SK-N-SH (cell line): Measurements from ENCODE around the gene MPV17. TPM values are rescaled to one million over a fixed set of nuclear protein-coding genes. Genes with fewer than 3 reads are reported as not detected.

Experiments used
- CTCF ChIA-PET: fragments of 300-600, 350-600 bp; formaldehyde crosslinking; extraction: SDS; loops from one replicate; lab custom pipeline; 2021; lab: Yijun Ruan, JAX
- POLR2A ChIA-PET: fragments of 350-600 bp; sonication (Branson Sonifier 250); formaldehyde crosslinking; extraction: SDS; loops from one replicate; lab custom pipeline; 2020; ENCODE audit warnings: antibody characterized with exemption, inconsistent platforms; lab: Yijun Ruan, JAX
- DNase-seq: peaks from one replicate; pipeline ENCODE4 v3.0.0; 2012
- H2AFZ ChIP-seq: fragments of 200-600 bp; sonication (generic); 2 replicates; pipeline ENCODE4 v1.8.1; 2016; ENCODE audit warnings: antibody characterized with exemption, mild to moderate bottlenecking, low read depth
- H3F3A ChIP-seq: fragments of 200-600 bp; sonication (generic); replicated peaks from 2 replicates; pipeline ENCODE3; 2016; ENCODE audit warnings: antibody characterized with exemption, mild to moderate bottlenecking; ENCODE audit not compliant: insufficient read depth
- H3K27ac ChIP-seq, 2 experiments: fragments of 200-500 bp in 1 of 2; fragments of 200-600 bp in 1 of 2; sonication (Bioruptor generic) in 1 of 2; sonication (generic), shearing (Covaris generic) in 1 of 2; 2 replicates each; pipeline versions ENCODE4 v1.5.1 to v1.6.1; 2014 to 2016; ENCODE audit warnings: low read depth in 2 of 2, inconsistent platforms in 1 of 2, low read length in 1 of 2, mild to moderate bottlenecking in 1 of 2, mixed read lengths in 1 of 2
- H3K27me3 ChIP-seq: fragments of 200-600 bp; sonication (generic), shearing (Covaris generic); 2 replicates; pipeline ENCODE4 v1.6.1; 2016; ENCODE audit warnings: mixed run types; ENCODE audit not compliant: insufficient read depth
- H3K36me3 ChIP-seq, 2 experiments: fragments of 200-500 bp in 1 of 2; fragments of 200-600 bp in 1 of 2; sonication (Bioruptor generic) in 1 of 2; sonication (generic) in 1 of 2; replicated peaks in 1 of 2; 2 replicates each; pipeline versions ENCODE3 to v1.5.1; 2014 to 2016; ENCODE audit warnings: low read length in 1 of 2, mild to moderate bottlenecking in 1 of 2; ENCODE audit not compliant: insufficient read depth in 2 of 2, control insufficient read depth in 1 of 2
- H3K4me1 ChIP-seq, 2 experiments: fragments of 200-500 bp in 1 of 2; fragments of 200-600 bp in 1 of 2; sonication (Bioruptor generic) in 1 of 2; sonication (generic), shearing (Covaris generic) in 1 of 2; 2 replicates each; pipeline versions ENCODE4 v1.5.1 to v1.6.1; 2014 to 2016; ENCODE audit warnings: low read depth in 1 of 2, low read length in 1 of 2, mixed run types in 1 of 2; ENCODE audit not compliant: insufficient read depth in 2 of 2, control insufficient read depth in 1 of 2
- H3K4me2 ChIP-seq: fragments of 200-600 bp; sonication (generic), shearing (Covaris generic); 2 replicates; pipeline ENCODE4 v1.6.1; 2017; ENCODE audit warnings: mixed run types
- H3K4me3 ChIP-seq, 2 experiments: fragments of 200-500 bp in 1 of 2; fragments of 200-600 bp in 1 of 2; sonication (Bioruptor generic) in 1 of 2; sonication (generic), shearing (Covaris generic) in 1 of 2; 2 replicates each; pipeline versions ENCODE4 v1.5.1 to v1.8.1; 2014 to 2016; ENCODE audit warnings: low read depth in 2 of 2, inconsistent platforms in 1 of 2, low read length in 1 of 2, mild to moderate bottlenecking in 1 of 2, mixed read lengths in 1 of 2, moderate library complexity in 1 of 2
- H3K79me2 ChIP-seq: fragments of 200-600 bp; sonication (generic); 2 replicates; pipeline ENCODE4 v1.8.1; 2017; ENCODE audit warnings: mild to moderate bottlenecking; ENCODE audit not compliant: insufficient read depth
- H3K9ac ChIP-seq: fragments of 200-600 bp; sonication (generic); 2 replicates; pipeline ENCODE4 v1.6.1; 2017; ENCODE audit warnings: mixed run types
- H3K9me2 ChIP-seq: fragments of 200-600 bp; sonication (generic); 2 replicates; pipeline ENCODE4 v1.6.1; 2017; ENCODE audit warnings: mixed run types
- H3K9me3 ChIP-seq: fragments of 200-600 bp; sonication (generic); 2 replicates; pipeline ENCODE4 v1.6.1; 2017; ENCODE audit warnings: mixed run types, mild to moderate bottlenecking, moderate library complexity
- H4K20me1 ChIP-seq: fragments of 200-600 bp; sonication (generic); 2 replicates; pipeline ENCODE4 v1.6.1; 2017; ENCODE audit warnings: mild to moderate bottlenecking, mixed run types; ENCODE audit not compliant: insufficient read depth
- CTCF ChIP-seq: fragments of 200-600 bp; sonication (generic); IDR thresholded peaks from 2 replicates; pipeline ENCODE4 v1.6.1; 2017; ENCODE audit warnings: antibody characterized with exemption, mild to moderate bottlenecking, moderate library complexity
- ELF1 ChIP-seq: IDR thresholded peaks from 2 replicates; pipeline ENCODE4 v1.4.0; 2012
- EP300 ChIP-seq, 2 experiments: IDR thresholded peaks; 2 replicates each; pipeline versions ENCODE4 v1.4.0 to v1.6.1; 2012; ENCODE audit warnings: borderline replicate concordance in 1 of 2, low read depth in 1 of 2, low read length in 1 of 2
- EZH2phosphoT487 ChIP-seq: fragments of 200-600 bp; sonication (generic); IDR thresholded peaks from 2 replicates; pipeline ENCODE4 v1.6.1; 2017; ENCODE audit warnings: low read depth, mixed run types, mild to moderate bottlenecking, antibody characterized with exemption, moderate library complexity, borderline replicate concordance
- FOSL2 ChIP-seq: IDR thresholded peaks from 2 replicates; pipeline ENCODE4 v1.4.0; 2012; ENCODE audit warnings: low read depth, mild to moderate bottlenecking, moderate library complexity, borderline replicate concordance
- FOXJ3 ChIP-seq: sonication (generic); formaldehyde crosslinking; IDR thresholded peaks from 2 replicates; pipeline ENCODE4 v1.5.1; 2020; ENCODE audit warnings: mild to moderate bottlenecking, missing genetic modification reagents
- JUND ChIP-seq: IDR thresholded peaks from 2 replicates; pipeline ENCODE4 v1.4.0; 2012
- MXI1 ChIP-seq: IDR thresholded peaks from 2 replicates; pipeline ENCODE4 v1.6.1; 2012; ENCODE audit warnings: mild to moderate bottlenecking, low read depth, low read length, improper control_type of control experiment
- RAD21 ChIP-seq: IDR thresholded peaks from 2 replicates; pipeline ENCODE4 v1.6.1; 2012; ENCODE audit warnings: mild to moderate bottlenecking, low read length
- REST ChIP-seq: IDR thresholded peaks from 2 replicates; pipeline ENCODE4 v1.6.1; 2012; ENCODE audit warnings: mild to moderate bottlenecking, low read depth, low read length, moderate library complexity
- SIN3A ChIP-seq: IDR thresholded peaks from 2 replicates; pipeline ENCODE4 v1.6.1; 2012; ENCODE audit warnings: low read depth, mild to moderate bottlenecking, low read length, moderate library complexity, borderline replicate concordance
- TAF1 ChIP-seq: IDR thresholded peaks from 2 replicates; pipeline ENCODE4 v1.6.1; 2012; ENCODE audit warnings: low read depth, mild to moderate bottlenecking, low read length, moderate library complexity, borderline replicate concordance
- TCF12 ChIP-seq: IDR thresholded peaks from 2 replicates; pipeline ENCODE4 v1.4.0; 2012
- TEAD4 ChIP-seq: IDR thresholded peaks from 2 replicates; pipeline ENCODE4 v1.4.0; 2012; ENCODE audit warnings: mild to moderate bottlenecking, borderline replicate concordance; ENCODE audit not compliant: insufficient read depth
- USF1 ChIP-seq: IDR thresholded peaks from 2 replicates; pipeline ENCODE4 v1.4.0; 2012; ENCODE audit warnings: low read depth, borderline replicate concordance
- WGBS: methylation state at CpG from one replicate; pipeline ENCODE4 v1.1.6; 2017; ENCODE audit warnings: low lambda C conversion rate; 5-methylcytosine and 5-hydroxymethylcytosine counted together
- polyA plus RNA-seq, 3 experiments: library from polyadenylated mRNA; depleted of rRNA; stranded (reverse); fragments of >200 nt; gene quantifications; 2 replicates each; pipeline ENCODE4 v1.2.3, GENCODE V29; 2012
- TF ChIP-seq, protein P1 (sequence below): IDR thresholded peaks from 2 replicates; pipeline ENCODE4 v1.4.0; 2012; ENCODE audit warnings: low read depth
- TF ChIP-seq, protein P2 (sequence below): fragments of 150-350 bp; IDR thresholded peaks from 2 replicates; pipeline ENCODE4 v1.6.1; 2016; ENCODE audit warnings: mild to moderate bottlenecking, low read depth, low read length
- TF ChIP-seq, protein P3 (sequence below): fragments of 150-350 bp; IDR thresholded peaks from 2 replicates; pipeline ENCODE4 v1.6.1; 2017; ENCODE audit warnings: antibody characterized with exemption, low read length, low read depth, borderline replicate concordance

MPV17 gene
- polyA plus RNA-seq, 1 of the 3 experiments (the other 2 are of a cell fraction) = 255 TPM

- 85% methylated on average over 7 of the region's 7 CpGs for whole genome bisulfite sequencing
- no peak for DNase-seq
- Histone ChIP-seq H4K20me1 (peaks cover 4% of the 10 kb centered on the region; the same call in 1 of the 2 replicates), H3K9me2 (no peaks in the 10 kb centered on the region), H2AFZ (no peak overlapping the region), H3K27ac (peak overlapping the region in 1 of 2 experiments; percentile 46; a peak in 1 of 4 replicates), H3K4me3 (no peak overlapping the region; a peak in 1 of 4 replicates), H3K27me3 (no peaks in the 10 kb centered on the region), H3K9ac (no peak overlapping the region; the same call in 1 of the 2 replicates), H3K9me3 (no peaks in the 10 kb centered on the region), H3K79me2 (peaks cover 85% of the 10 kb centered on the region), H3K36me3 (peaks cover 0 to 2% of the 10 kb centered on the region in 2 experiments), H3K4me2 (peak overlapping the region; percentile 91), H3F3A (peaks cover 19% of the 10 kb centered on the region), H3K4me1 (peaks cover 7 to 19% of the 10 kb centered on the region in 2 experiments; a peak in 3 of 4 replicates)
- CTCF ChIA-PET = interaction anchor here (1.0 to 1.1 kb wide), 2 partner anchors 11 to 15 kb away, joined by 4 read pairs; partner anchors contain the start of genes EIF2B4 and SNX17
- POLR2A ChIA-PET = no interaction called here
- TF ChIP-seq TEAD4 (no peak), MXI1 (no peak), CTCF (no peak), ELF1 (no peak), EZH2phosphoT487 (no peak), TCF12 (no peak), FOSL2 (no peak), SIN3A (no peak), EP300 (IDR thresholded peaks at IDR 0.05; ENCODE audit: borderline replicate concordance in 1 of 2, low read depth in 1 of 2, low read length in 1 of 2) (no peak), FOXJ3 (CRISPR knock-in tag) (no peak), RAD21 (no peak), REST (no peak), USF1 (no peak), TAF1 (no peak), JUND (no peak)
- TF ChIP-seq, protein P1, sequence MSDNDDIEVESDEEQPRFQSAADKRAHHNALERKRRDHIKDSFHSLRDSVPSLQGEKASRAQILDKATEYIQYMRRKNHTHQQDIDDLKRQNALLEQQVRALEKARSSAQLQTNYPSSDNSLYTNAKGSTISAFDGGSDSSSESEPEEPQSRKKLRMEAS = no peak
- TF ChIP-seq, protein P2, sequence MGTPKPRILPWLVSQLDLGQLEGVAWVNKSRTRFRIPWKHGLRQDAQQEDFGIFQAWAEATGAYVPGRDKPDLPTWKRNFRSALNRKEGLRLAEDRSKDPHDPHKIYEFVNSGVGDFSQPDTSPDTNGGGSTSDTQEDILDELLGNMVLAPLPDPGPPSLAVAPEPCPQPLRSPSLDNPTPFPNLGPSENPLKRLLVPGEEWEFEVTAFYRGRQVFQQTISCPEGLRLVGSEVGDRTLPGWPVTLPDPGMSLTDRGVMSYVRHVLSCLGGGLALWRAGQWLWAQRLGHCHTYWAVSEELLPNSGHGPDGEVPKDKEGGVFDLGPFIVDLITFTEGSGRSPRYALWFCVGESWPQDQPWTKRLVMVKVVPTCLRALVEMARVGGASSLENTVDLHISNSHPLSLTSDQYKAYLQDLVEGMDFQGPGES = no peak
- TF ChIP-seq, protein P3, sequence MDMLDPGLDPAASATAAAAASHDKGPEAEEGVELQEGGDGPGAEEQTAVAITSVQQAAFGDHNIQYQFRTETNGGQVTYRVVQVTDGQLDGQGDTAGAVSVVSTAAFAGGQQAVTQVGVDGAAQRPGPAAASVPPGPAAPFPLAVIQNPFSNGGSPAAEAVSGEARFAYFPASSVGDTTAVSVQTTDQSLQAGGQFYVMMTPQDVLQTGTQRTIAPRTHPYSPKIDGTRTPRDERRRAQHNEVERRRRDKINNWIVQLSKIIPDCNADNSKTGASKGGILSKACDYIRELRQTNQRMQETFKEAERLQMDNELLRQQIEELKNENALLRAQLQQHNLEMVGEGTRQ = no peak
Measured at GRCh38 chr2:27354597-27354927, 31.7 kb upstream of the MPV17 start.
